SIG-M5 treated with dmso at 0.1 percent for 504 hours (cell line): Measurements from ENCODE around the gene MAML3.

Experiments
- DNase-seq: peaks from one replicate; lab custom pipeline; 2025; ENCODE audit not compliant: unreplicated experiment; lab: John Stamatoyannopoulos, UW

The MAML3 gene

DNA sequence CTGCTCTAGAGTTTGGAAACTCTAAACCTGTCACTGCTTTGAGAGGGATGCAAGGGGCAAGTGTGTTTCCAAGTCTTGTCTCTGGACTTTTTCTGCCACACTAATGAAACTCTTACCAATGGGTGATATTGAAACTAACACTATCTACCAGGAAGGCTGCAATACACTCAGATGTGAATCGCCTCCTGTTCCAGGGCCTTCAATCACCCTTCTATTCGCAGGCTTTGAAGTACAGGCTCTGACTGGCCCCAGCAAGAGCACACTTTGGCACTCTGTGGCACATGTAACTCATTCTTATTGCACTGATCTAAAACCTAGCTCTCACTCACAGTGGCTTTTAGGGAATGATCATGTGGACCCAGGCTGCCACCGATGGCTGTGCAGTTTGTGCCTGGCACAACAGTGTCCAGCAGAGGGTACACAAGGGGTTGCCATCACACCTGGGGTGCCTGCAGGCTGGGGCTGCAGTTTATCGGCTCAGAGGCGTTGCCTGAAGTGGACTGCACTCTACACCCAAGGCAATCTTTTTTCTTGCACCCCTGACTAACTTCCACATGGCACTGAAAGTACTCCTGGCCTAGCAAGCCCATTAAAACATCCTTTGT is 277.5 kb downstream of the MAML3 start:
- no peak for DNase-seq

DNA sequence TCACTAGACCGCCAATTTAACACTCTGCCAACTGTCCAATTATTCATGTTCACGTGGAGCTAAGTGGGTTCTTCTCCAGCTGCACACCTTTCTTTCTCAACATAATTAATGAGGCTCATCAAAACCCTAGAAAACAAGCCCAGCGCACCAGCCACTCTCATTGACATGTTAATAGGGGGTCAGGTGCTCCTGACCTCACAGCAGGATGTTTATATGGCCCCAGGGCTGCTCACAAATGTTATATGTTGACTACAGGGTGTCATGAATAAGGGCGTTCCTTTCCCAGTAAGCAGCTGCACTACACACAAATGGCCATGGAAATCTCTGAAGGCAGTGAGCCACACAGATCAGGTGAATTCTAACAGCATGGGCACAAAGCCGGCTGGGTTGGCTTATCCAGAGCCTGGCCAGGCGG is 278.6 kb downstream of the MAML3 start:
- no peak for DNase-seq

DNA sequence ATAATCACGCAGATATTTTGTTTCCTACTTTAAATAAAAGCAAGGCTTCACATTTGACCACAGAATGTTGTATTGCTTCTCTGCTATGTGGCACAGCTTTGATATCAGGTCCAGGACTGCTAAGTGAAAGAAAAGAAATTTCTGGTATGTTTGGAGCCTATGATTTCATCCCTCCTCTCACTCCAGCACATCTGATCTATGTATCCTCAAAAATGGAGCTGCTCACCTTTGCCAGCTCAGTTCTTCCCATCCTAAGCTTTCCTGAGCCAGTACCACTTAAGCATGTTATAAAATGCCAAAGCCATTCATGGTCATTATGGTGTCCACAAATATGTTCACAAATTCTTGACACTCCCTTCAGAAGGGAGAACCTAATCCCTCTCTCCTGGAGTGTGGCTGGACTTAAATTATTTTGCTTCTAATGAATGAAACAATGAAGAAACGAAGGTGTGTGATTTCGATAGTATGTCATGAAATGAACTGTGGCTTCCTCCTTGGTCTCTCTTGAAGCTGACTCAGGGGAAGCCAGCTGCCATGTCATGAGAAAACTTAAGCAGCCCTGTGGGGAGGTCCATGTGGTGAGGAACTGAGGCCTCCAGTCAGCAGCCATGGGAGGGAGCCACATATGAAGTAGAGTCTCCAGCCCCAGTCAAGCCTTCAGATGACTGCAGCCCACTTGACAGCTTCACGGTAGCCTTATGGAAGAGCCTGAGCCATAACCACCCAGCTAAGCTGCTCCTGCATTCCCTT is 280.7 kb downstream of the MAML3 start:
- peak; percentile 19 for DNase-seq

DNA sequence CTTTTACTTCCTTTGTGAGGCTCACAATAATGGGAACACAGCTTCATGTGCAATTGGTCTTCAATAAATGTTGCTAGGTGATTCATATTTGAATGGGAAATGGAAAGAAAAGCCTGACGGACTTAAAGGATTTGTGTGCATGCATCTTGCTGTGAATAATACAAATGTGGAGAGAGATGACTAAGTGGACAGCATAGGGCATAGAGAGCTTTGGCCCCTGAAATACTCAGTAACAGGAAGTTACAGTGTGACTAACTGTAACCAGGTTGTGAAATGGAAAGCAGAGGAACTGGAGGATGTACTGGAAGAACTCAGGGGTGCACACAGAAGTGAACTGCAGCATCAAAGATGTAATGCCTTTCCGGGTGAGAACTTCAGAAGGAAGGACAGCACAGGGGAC is 281.7 kb downstream of the MAML3 start:
- peak; percentile 98 for DNase-seq

DNA sequence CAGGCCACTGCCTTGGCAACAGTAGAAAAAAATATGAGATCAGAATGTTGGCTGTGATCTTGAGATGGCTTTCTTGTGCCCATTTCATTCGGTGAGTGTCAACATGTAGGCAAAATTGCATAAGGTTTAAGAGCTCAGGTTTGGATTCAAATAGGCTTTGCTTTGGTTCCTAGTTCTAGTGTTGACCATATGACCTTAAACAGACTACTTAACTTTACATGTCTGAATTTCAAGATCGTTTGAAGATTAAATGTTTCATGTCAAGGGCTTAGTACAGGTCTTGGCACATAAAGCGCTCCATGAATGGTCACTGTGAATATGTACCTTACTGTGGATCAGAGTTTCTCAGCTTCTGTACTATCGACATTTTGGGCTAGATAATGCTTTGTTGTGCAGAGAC is 284.2 kb downstream of the MAML3 start:
- DNase-seq = no peak

DNA sequence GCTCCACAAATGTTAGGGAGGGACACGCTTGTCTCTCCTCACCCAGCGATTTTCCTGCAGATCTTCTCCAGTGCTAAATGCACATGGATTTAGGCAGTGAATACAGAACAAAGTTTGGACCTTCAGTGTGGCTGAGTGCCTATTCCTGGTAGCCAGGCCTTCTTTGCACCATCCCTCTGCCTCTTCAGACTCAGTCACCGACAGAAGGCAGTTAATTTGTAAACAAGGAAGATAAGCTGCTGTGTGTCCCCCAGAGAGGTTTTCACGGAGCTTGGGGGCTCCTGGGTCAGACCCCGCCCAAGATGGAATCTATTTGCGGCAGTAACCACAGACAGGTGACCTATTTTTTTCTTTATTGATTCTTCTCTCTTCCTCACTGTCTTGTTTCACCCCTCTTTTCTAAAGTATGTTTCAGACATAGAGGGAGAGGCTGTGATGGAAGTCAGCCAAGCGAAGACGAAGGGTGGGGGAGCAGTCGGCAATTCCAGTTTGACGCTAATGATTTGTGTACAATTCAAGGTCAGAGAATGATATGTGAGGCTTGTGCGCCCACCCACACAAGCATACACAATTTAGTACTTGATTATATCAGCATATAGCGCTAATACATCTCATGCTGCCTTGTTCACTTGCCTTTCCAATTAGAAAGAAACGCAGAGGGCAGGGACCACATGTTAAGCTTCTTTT is 287.6 kb downstream of the MAML3 start:
- DNase-seq = no peak

DNA sequence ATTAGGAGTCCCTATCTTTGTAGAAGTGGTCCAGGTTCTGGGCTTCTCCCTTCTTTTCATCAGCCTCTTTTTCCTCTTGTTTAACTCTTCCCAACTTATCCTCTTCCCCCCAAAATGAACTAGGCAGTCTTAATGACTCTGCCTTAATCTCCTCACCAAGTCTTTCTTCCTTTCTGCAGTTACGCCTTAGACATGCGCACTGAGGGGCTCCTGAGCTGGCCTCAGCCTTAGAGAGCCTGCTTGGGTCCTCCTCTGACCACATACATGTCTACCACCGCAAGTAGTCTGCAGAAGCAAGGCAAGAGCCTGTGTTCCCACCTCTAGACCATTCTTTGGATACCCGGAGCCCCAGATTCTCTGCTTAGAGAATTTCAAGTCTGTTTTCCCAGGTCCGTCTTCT is 288.4 kb downstream of the MAML3 start:
- DNase-seq = no peak

DNA sequence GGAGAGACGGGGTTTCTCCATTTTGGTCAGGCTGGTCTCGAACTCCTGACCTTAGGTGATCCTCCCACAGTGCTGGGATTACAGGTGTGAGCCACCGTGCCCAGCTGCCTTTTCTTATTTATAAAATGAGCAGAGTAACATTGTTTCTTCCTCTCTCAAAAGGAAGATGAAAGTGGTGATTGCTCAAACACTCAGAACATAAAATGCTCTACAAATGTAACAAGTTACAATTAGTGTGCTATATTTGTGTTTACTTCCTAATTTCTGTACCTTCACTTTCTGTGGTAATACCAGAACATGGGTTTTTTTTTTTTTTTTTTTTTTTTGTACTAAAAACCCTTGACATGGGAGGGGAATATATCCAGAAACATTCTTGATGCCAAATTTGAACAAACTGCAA is 290.5 kb downstream of the MAML3 start:
- peak; percentile 40 for DNase-seq

DNA sequence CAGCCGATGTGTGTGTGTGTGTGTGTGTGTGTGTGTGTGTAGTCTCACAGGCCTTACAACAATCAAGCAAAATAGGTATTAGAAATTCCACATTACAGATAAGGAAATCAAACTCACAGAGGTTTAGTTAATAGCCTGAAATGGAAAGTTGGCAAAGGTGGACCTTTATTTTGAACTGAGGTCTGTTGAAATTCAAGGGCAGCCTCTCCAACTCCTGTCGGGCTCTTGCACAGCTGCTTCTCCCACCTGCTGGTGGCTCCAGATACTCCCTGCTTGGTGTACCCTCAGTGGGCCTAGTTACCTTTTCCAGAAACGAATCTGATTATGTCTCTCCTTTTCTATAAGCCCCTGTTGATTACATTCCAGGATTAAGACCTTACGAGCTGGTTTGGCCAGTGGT is 292.5 kb downstream of the MAML3 start:
- DNase-seq = no peak

DNA sequence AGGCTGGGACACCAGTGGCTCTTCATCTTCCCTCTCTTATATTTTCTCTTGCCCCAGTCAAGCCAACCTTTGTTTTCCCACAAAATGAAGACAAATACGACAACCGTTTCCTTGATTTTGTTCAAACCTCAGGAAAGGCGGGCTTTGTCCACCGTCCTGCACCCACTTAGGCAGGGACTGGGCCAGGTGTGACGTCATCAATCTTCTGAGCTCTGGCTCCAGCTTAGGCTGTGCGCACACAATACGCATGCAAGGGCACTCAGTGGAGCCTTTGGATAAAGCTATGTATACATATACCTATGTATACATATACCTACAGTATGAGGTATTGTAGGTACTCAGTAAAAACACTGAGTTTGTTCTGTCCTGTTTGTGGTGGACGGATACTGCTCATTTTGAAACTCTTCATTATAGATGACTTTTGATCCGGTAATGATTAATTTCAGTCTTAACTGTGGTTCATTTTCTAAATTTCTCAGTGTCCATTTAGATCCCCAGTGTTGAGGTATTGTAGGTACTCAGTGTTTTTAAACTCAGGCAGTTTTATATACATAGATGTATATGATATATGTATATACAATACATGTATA is 293.5 kb downstream of the MAML3 start:
- DNase-seq = no peak

DNA sequence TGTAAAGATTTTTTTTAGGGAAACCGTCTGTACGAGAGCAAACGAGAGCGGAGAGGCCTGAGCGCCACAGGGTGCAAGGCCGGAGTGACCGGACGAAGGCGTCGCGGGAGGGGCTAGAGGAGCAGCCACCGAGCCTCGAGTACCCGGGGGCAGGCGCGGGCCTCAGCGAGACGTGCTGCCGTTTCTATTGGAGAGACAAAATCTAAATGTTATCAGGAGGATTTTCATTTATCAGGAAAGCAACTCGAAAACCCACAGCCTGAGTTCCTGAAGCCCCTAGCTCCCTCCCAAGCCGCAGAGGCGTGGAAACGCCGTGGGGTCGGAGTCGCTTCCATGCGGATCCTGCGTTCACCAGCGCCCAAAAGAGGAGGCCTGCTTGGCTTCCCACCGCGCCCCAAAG is 294.1 kb downstream of the MAML3 start:
- no peak for DNase-seq

DNA sequence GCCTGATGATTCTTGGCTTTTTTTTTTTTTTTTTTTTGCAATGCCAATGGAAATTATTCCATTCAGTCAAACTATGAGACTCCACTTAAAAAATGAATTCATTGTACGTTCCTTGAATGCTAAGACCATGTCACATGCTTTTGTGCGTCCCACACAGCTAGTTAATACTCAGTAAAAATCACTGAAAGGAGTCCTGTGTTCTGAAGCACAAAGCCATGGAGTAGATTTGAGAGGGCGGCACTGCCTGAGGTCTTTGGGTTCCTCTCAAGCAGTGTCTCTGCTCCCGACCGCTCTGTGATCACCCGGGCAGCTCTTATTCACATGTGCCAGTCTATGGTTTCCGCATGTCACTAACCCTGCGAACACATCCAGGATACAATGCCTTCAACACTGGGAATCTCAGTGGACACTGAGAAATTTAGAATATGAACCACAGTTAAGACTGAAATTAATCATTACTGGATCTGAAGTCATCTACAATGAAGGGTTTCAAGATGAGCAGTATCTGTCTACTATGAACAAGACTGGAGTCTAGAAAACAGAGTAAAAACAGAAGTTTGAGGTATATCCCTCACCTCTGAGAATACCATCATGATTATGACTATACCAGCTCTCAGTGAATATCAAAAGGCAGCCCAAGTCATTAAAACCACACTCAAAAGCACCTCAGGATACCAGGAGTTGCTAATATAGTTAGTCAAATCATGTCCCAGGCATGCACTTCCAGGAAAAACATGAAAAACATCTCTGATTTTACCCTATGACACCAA is 295.4 kb downstream of the MAML3 start:
- DNase-seq = no peak

DNA sequence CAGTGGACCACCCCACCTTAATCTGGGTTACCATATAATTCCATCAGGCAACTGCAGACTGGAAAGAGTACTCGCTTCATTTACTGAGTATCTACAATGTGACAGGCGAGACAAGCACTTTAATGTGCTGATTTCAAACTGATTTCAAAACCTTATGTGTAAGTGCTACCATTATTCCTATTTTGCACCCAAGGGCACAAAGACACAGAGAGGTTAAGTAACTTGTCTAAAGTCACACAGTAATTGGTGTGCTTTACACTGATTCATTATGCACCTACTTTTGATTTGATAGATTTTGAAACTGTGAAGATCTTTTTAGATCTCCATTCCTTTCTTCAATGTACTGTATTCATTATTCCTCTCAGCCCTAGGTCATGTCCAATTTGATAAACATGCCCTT is 296.0 kb downstream of the MAML3 start:
- no peak for DNase-seq

DNA sequence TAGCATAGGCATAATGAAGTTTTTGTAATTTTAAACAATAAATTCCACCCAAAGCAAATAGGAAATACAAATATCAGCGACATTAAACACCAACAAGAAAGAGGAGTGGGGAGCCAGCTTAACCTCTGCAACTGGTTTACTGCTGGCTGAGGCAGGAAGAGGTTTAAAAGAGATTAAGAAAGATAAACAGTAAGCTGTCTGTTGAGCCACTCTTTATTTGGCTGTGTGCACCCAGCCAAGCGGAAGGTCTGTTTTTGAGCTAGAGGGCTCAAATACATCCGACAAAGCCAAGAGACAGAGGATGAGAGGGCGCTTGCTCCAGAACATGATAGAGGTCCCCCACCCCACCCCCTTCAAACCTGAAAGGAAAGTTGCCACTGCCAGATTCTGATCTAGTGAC is 297.0 kb downstream of the MAML3 start:
- no peak for DNase-seq

DNA sequence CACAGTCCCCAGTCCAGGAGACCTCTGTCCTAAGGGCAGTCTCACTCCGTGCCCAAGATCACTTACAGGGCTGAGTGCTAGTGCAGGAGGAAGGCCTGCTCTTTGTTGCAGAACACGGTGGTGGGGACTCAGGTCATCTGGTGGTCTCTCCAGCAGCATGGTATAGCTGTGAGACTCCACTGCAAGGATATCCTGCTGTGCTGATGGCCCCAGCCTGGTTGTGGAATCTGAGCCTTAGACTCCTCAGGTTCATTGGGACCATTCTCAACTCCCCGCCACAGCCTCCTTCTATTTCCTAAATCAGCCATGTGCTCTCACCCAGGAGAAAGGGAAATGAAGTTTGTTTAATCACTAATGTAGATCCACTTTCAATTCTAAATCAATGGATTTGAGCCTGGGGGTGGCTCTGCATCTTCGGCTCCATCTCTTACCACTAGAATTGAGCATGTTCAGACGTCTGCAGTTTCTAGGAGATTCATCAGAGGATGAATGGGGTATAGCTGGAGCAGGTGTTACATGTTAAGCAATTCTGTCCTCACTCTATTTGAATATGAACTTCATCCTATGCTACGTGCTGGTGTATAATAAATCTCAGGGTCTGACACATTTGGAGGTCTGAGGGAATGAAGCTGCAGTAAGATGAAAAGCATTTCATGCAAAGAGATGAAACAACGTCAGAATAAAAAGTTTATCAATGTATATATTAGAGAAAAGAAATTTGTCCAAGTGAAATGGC is 299.1 kb downstream of the MAML3 start:
- DNase-seq = no peak

DNA sequence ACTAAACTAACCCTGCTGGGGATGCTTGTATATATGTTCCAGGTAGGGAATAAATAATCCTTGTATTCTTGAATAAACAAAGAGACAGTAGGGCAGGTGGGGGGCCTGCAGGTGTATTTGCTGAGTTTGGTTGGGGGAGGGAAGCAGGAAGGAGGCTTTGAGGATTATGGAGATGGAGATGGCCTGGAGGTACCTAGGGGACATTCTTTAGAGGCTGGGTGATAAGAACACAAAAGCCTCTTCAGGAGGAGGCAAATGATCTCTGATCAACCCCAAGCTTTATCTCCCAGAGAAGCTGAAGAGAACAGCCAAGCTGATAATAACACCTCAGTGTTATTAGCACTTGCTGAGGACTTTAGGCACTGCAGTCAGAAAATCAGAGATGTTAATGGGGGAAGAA is 300.7 kb downstream of the MAML3 start:
- no peak for DNase-seq

DNA sequence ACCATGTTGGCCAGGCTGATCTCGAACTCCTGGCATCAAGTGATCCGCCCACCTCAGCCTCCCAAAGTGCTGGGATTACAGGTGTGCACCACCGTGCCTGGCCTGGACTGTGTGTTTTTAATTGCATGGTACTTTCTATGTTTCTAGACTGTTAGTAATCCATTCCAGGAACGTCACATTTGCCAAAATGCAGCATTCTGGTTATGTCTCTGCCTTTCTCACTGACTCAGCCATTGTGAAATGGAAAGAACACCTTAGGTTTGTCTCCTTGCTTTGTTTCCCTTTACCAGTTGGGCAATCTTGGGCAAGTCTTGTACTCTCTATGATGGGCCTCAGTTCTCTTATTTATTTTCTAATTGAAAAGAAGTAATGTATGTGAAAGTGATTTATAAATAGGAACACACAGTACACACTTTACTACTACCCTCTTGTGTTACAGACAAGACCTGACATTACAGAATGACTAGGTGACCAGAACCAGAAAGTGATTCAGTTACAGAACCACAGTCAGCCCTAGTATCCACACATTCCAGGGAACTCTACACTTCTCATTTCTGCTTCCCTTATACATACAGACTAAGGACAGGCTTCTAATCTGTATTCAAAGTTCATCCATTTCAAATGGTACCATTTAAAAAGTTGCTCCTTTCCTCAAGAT is 301.2 kb downstream of the MAML3 start:
- DNase-seq = peak; percentile 2

DNA sequence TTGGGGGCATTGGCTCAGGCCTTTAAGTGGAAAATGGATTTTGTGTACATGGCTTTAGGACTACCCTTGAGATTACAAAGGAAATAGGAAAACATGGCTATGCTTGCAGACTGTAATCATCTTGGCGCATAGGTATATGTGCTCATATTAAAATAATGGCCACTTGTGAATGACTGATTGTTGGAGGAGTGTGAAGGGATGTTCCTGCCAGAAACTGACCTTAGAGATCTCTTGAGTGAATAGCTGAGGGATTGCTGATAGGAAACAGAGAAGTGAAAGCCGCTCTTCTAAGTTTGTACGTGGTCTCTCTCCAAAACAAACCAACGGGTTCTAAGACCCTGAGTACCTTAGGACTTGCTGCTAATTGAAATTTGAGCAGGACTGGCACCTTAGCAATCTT is 302.3 kb downstream of the MAML3 start:
- DNase-seq = peak; percentile 8

DNA sequence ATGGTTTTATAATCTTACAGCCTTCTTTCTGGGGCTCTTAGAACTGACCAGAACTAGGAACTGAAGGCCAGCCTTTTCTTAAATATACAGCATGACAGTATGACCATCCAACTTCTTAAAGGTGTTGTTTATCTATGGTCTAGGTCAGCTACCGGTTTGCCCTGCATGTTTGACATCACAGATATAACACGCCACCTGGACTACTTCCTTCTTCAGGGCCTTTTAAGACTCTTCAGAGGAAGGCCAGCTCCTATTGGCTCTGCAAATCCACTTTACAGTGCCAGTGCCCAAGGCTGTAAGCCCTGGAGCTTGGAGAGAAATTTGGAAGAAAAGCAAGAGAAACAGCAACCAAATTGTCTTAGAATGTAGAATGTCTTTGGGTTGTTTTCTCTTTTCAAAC is 302.9 kb downstream of the MAML3 start:
- no peak for DNase-seq

DNA sequence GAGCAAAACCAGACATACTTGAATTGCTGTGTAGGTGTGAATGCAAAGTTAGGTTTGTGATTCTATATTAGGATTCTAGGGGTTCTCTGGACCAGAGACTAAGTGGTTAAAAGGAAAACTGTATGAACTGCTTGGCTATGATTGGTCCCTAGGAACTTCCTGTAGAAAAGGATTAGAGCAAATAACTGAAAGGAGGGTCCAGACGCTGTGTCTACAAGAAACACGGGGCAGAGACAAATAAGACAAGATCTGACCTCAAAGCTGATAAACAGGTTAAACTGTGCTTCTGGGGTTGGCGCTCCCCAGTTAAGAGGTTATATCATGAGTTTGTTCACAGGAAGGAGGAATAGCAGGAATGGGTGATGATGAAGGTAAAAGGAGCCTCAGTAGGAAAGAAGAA is 304.8 kb downstream of the MAML3 start:
- DNase-seq = peak; percentile 4
